GM18867 (cell line): ENCODE measurements around the gene TMEM217.

ENCODE experiments used
- ATAC-seq: cut with Tn5 transposase; IDR thresholded peaks from one replicate; pipeline ENCODE4 v1.9.1; 2021; ENCODE audit warnings: mild to moderate bottlenecking, moderate library complexity; ENCODE audit not compliant: unreplicated experiment

TMEM217 gene

DNA sequence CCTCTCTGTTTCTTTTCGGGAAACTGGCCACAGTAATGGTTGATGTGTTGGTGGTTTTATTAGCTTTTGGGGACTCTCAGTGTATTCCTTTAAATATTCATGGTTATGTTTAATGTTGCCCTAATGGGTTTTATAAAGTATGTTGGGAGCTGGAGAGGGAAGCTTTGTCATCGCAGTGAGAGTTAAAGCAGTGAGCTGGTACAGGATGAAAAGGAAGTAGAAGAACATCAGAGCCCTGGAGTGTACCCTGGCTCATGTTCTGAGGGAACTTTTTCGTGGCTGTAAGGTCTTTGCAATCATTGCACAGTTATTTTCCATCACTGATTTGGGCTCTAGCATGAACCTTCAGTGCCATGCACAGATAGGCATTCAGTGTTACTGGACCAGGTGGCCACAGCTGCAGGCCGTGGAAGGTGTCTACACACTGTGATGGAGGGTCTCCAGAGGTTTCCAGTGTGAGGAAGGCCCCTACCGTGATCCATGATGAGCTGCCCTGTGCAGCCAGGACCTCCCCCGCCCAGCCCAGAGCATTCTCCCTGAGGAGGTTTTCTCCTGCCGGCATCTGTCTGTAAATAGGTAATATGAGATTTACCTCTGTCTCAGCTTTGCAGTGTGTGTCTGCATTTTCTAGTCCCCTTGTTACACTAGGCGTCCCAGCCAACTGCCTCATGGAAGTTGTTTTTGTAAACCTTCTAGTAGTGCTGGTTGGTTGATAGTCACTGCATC is 22.4 kb upstream of the TMEM217 start:
- ATAC-seq: no peak

DNA sequence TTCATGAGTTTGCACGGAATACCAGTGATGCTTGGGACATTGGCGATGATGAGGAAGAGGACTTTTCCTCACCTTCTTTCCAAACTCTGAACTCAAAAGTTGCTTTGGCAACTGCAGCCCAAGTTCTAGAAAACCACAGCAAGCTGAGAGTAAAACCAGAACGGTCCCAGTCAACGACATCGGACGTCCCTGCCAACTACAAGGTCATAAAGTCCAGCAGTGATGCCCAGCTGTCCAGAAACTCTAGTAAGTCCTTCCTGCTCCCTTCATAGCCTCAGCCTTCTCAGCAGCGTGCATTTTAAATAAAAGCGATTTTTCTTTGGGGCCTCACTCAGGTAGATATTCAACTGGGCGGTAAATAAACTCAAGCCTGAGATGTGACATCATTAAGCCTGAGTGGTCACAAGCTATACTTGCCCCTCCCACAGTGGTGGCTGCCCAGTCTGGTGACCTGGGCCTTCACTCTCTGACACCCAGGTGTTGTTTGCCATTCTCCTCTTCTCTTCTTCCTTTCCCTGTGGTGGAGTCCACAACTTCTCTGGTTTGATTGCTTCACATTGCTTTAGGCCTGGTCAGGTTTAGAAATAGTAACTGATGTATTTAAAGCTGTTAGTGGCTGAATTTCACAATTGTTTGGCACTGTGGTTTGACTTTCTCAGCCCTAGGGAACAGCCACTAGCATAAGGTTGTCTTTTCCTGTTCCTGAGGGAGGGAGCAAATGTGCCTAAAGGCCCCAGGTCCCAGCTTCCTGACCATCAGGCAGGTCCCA is 21.6 kb upstream of the TMEM217 start:
- no peak for ATAC-seq

DNA sequence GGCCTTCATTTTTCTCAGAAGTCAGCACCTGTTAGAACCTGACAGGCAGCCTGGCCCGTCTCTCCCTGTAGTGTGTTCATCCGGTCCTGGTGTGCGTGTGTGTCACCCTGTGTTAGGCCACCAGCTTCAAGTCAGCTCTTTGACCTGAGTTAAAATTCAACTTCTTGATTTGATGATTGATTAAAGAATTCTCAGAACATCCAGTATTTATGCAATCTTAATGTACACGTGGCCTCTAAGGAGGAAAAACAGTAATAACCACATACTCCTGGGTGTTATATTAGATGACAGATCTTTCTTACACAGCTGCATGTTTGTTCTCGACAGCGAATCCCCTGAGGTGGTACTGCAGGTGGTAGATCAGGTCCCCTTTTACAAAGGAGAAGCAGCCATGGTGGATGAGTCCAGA is 19.1 kb upstream of the TMEM217 start:
- ATAC-seq: no peak

DNA sequence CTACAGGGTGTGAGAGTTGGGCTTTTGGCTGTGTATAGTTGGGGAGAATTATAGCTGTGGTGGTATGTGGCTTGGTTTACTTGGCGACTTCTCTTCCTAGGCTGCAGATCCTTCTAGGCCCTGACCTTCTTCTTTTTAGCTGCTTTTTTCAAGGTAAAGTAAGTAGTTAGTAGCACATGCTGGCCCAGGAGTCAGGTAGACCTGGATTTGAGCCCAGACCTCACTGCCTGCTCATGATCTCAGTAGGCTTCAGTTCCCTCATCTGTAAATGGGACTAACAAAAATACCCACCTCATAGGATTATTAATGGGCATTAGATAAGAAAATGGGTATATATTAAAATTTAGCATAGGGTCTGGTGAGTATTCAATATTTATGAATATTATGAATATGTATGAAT is 17.4 kb upstream of the TMEM217 start:
- ATAC-seq: no peak

DNA sequence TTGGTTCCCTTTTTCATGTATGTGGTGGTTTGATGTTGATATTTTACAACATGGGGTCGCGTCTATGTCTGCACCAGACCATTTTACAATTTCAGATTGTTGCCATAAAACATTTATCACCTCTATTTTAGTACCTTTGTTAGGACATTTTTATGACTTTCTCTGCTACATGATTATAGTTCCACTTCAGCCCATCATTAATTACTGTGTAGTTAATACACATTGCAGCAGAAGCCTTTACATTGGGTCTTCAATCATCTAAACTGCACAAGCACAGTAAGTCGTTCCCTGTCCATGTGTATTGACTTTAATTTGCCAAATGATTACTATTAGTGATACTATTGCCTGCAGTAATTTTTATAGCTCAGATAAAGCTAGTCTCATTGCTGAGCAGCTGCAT is 15.7 kb upstream of the TMEM217 start:
- ATAC-seq: no peak

DNA sequence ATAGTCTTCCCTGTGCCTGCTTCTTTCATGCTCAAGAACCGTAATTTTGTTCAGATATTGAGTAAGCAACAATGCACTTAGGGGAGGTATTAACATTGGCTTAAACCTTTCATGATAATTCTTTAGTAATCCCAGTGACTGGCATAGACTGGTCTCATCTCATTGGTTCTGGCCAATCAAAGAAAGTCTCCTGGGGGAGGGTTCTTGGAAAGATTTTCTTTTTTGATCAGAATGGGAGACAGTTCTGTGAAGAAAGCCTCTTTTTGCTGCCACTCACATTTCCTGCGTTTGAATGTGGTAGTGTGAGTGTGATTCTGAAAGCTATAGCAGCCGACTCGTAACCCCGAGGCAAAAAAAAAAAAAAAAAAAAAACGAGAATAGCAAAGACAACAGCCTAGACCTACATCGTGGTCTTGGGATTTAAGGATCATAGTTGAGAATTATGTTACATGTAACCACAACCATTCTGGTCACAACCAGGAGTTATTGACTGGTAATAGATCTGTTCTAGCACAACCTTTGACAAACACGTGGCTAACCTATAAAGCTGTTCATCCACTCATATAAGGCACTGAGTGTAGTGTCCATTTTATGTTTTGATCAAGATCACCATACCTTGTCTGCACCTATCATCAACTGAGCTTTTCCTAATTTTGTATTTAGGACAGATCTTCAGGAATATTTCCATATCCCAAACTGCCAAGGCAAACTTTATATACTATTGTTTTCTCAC is 15.1 kb upstream of the TMEM217 start:
- no peak for ATAC-seq

DNA sequence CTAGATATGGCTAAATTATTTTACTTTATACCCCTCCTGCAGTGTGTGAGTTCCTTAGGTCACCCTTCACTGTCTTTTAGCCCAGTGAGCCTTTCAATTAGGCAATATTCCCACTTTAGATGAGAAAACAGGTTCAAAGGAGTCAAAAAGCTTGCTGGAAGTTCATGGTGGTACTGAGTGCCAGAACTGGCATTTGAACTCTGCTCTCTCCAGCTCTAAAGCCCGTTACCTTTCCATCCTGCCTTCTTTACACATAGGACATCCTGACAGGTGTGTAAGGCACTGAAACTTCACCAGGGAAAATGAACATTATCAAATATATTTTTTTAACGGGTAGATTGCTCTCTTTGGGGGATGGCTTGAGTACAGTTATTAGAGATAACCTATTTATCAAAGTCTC is 11.2 kb upstream of the TMEM217 start:
- no peak for ATAC-seq

DNA sequence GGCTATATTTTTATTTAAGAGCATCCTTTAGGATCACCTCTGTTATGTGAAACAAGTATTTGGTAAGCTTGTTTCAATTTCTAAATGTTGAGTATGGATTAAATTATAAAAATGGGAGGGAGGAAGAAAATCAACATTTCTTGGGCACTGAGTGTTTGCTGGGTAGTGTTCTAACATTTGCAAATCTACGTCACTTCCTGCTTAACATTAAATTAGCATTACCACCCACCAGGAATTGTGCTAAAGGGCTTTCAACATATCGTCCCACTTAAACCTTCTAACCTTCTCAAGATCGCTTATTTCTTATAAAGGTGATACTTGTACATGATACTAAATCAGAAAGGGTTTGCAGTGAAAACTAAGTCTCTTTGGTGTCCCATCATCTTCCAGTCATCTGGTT is 7.9 kb upstream of the TMEM217 start:
- no peak for ATAC-seq

DNA sequence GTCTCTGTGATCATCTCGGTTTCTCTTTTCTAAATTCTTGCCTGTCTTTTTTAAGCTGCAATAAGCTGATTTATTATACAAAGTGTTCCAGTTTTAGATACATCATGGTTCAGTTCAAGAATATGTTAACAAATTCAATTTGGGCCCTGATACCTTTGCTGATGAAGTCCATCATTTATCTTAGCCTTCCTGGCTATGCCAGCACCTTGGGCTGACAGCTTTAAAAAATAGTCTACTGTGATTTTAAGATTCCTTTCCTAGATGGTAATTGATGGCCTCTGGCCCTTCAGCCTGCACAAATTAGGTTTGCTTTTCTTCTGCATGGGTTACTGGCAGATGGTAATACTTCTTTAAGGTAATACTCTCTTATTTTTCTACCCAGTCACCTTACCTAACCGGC is 7.1 kb upstream of the TMEM217 start:
- no peak for ATAC-seq

DNA sequence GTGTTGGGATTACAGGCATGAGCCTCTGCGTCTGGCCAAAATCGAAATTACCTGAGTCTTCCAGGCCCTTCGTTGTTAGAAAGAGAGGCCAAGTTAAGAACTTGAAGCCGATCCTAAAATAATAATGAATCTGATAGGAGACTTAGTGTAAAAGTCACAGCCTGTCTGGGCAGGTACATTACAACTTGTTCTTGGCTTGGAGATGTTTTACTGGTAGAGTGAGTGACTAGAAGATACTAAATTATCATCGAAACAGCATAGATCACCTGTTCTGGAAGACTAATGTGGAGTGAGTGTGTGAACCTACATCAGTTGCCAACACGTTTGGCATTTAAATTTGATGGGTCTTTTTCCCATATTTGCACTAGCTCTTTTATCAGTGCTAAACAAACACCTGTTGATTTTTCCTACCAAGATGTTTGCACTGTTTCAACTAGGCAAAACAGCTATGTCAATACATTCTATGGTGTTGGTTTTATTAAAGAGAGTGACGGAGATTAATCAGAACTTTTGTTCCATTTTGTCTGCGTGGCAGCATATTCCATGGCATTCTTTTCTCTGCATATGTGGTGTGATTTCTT is 4.6 kb upstream of the TMEM217 start:
- ATAC-seq: no peak

DNA sequence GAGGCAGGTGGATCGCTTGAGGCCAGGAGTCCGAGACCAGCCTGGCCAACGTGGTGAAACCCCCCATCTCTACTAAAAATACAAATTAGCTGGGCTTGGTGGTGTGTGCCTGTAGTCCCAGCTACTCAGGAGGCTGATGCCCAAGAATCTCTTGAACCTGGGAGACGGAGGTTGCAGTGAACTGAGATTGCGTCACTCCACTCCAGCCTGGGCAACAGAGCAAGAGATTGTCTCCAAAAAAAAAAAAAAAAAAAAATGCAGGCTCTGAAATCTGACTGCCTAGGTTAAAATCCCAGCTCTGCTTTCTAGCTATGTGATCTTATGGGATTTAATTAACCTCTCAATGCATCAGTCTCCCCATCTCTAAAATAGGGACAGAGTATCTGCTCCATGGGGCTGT is 3.3 kb upstream of the TMEM217 start:
- no peak for ATAC-seq

DNA sequence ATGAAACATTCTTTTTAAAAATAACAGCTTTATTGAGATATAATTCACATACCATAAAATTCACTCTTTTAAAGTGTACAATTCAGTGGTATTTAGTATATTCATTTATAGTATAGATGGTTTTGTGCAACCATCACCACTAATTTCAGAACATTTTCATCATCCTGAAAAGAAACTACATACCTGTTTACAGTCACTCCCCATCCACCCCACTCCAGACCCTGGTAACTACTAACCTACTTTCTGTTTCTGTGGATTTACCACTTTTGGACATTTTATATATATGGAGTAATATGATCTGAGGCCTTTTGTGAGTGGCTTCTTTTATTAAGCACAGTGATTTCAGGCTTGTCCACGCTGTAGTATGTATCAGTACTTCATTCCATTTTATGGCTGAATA is 2.5 kb upstream of the TMEM217 start:
- ATAC-seq: no peak

DNA sequence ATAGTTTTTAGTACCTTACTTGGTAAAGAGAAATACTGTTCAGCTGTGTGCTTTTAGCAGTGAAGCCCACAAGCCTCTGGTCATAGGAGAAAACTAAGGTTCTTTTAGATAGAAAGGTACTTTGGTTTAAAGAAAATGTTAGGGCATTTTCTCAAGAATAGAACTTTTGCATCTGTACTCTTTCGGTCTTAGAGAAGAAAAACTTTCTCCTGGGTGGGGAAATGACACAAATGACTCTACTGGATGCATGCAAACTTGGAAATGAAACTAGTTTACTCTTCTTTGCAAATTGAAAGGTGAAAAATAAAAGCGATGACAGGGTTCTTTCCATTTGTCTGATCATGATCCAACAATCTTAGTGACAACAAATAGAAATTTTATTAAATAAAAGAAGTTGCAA is 2.1 kb upstream of the TMEM217 start:
- ATAC-seq: no peak

DNA sequence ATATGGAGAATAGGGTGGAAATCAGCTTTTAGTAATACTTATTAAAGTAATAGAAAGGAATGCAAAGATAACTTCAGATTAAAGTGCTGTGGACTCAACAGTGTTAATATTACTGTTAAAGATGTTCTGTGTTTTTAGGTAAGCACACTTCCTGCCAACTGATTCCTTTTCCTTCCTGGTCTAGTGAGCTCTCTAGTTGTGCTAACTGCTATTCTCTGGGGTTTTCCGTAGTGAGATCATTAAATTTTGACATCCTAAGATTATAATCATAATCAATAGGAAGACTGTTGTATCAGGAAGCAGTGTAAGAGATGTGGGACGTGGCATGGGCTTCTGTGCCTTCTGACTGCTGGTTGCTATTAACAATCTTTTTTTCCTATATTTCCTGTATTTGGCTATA is 1.2 kb upstream of the TMEM217 start:
- ATAC-seq: no peak

DNA sequence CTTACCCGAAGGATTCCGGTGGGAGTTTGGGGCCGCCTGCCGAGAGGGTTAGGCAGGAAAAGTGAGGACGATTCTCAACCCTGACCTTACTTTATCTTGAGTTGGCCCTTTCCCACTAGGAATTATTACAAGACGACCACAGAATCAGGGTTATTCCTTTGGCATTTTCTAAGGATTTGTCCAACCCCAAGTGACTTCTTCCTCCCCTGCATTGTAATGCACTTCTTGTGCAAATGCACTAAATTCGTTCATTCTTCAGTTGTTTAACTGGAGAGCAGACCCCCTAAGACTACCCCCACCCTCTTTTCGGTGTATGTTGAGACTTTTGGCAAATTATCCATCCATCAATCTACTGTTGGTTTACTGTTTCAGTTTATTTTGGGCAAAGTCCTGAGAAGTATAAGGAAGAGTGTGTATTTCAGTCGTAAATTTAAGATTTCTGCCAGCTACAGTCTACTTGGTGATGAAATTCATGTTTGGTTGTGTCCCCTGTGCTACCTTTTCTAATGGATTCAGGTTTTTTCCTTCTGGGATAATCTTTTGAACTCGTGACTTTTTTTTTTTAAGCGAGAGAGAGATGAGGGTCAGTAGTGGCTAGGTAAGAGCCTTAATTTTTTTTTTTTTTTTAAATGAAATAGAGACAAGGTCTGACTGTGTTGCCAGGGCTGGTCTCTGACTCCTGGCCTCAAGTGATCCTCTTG is 611 bp upstream of the TMEM217 start:
- no peak for ATAC-seq

DNA sequence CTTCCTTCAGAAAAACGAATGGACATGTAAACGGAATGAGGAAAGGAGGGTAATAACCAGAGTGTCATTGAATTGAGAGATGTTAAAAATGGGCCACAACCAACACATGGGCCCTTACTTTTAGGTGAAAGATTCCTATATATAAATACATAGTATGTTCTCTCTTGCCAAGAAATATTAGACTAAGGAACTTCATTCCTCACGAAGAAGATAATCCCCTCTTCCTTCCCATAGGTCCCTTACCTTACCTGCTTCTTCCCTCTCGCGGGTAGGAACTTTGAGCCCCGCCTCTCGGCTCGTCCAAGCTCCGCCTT is 667 bp downstream of the TMEM217 start:
- no peak for ATAC-seq

DNA sequence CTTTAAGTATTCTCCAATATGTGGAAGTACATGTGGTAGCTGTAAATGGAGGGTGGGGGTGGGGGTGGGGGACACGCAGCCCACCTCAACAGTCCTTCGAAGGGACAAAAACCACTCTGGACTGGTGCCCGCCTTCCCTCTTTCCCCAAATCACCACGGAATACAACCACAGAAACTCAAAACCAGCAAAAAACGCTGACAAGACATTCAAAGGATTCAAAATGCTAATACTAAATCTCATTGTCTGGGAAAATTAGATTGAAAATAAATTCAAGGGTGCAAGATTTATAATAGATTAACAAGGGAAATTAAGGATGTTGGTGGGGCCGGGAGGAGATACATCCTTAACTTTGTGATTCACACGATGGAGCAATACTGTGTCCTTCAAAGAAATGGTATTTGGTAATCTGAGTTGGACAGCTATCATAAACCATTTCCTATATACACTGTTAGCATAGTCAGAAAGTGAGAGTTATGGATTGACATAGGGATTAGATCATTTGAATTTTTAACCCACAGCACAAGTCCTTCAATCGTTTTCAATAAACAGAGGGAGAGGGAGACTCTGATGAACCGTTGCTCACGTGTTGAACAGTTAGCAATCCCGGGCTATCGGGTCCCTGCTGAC is 1.1 kb downstream of the TMEM217 start:
- no peak for ATAC-seq

DNA sequence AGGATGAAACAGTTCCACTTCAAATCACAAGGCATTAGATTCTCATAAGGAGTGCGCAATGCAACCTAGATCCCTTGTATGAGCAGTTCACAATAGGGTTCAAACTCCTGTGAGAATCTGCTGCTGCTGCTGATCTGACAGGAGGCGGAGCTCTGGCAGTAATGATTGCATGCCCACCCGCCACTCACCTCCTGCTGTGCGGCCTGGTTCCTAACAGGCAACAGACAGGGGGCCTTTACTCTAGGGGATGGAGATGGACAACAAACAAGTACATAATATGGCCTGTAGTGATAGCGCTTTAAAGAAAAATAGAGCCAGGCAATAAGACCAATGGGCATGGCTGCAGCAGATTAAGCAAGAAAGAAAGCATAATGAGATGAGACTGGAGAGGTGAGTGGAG is 3.1 kb downstream of the TMEM217 start:
- no peak for ATAC-seq

DNA sequence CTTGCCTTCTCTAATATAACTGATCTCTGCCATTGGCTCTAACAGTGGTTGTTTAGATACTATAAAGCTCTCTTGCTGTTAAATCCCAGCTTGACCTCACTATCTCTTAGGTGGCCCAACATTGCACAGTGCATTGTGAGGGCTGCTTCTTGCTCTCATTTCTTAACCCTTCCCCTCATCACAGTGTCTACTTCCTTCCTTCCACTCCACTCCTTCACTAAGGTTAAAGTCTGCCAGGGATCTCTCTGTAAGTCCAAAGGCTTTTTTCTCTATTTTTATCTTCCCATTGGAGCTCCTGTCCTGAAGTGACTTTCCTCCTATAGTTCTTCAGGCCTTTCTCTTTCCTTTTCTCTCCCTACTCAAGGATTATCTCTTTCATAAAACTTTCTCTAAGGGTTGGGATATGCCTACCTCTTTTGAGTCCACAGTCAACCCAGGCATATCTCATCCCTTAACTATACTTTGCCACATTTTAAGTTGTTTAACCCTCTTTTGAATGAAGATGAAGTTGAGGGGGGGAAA is 4.4 kb downstream of the TMEM217 start:
- ATAC-seq: no peak

DNA sequence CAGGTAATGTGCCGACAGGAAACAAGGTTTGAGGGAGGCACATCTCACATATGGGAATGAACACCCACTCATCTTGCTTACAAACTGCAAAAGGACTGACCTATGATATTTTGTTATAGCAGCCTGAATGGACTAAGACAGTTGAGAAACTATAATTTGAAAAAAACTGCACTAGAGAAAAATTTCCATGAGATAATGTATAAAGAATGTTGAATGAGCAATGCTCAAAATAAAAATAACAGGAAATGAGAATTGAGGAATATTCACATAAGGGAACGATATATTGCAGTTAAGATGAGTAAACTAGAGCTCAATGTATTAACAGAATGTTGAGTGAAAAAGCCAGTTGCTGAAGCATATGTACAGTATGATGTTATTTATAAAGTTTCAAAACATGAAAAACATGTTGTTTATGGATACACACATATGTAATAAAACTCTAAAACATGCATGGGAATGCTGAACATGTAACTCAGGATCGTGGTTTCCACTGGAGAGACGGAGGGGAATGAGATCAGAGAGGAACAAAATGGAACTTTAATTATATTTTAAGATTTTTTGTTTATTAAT is 6.6 kb downstream of the TMEM217 start:
- ATAC-seq: no peak
